HK-2 (cell line): Measurements from ENCODE around the gene EPB41L1.
"Not testable (repeated sequence)": the region's sequence is repeated elsewhere in the genome, so short reads cannot be mapped to it uniquely, and the experiment has no call there.

Experiments used
- DNase-seq: peaks from one replicate; pipeline ENCODE4 v3.0.0-alpha.2; 2018; ENCODE audit not compliant: unreplicated experiment

Gene EPB41L1

GRCh38 chr20:36126836-36127527 is 27.6 kb upstream of the EPB41L1 start:
- DNase-seq = no peak

GRCh38 chr20:36128463-36129159 is 25.9 kb upstream of the EPB41L1 start:
- peak; percentile 68 for DNase-seq

GRCh38 chr20:36129160-36129543 is 25.4 kb upstream of the EPB41L1 start:
- no peak for DNase-seq

GRCh38 chr20:36130390-36130789 is 24.1 kb upstream of the EPB41L1 start:
- no peak for DNase-seq

GRCh38 chr20:36132802-36133211 is 21.7 kb upstream of the EPB41L1 start:
- no peak for DNase-seq

- no peak for DNase-seq
Observed at GRCh38 chr20:36133821-36134220, 20.7 kb upstream of the EPB41L1 start.

- no peak for DNase-seq
Observed at GRCh38 chr20:36135159-36135558, 19.4 kb upstream of the EPB41L1 start.

- DNase-seq = no peak
Observed at GRCh38 chr20:36135821-36136220, 18.7 kb upstream of the EPB41L1 start.

- not testable (repeated sequence) for DNase-seq
Observed at GRCh38 chr20:36137313-36137712, 17.2 kb upstream of the EPB41L1 start.

- no peak for DNase-seq
Observed at GRCh38 chr20:36141310-36141709, 13.2 kb upstream of the EPB41L1 start.

GRCh38 chr20:36144336-36144735 is 10.2 kb upstream of the EPB41L1 start:
- DNase-seq = peak; percentile 44

GRCh38 chr20:36145877-36146707 is 8.4 kb upstream of the EPB41L1 start:
- DNase-seq = peak; percentile 49

- no peak for DNase-seq
Observed at GRCh38 chr20:36147690-36148089, 6.8 kb upstream of the EPB41L1 start.

- DNase-seq = no peak
Observed at GRCh38 chr20:36148439-36148838, 6.1 kb upstream of the EPB41L1 start.

GRCh38 chr20:36149012-36149411 is 5.5 kb upstream of the EPB41L1 start:
- no peak for DNase-seq

GRCh38 chr20:36149469-36149868 is 5.1 kb upstream of the EPB41L1 start:
- DNase-seq = no peak

GRCh38 chr20:36150489-36150846 is 4.1 kb upstream of the EPB41L1 start:
- no peak for DNase-seq

- DNase-seq = peak; percentile 20
Observed at GRCh38 chr20:36150847-36151539, 3.5 kb upstream of the EPB41L1 start.

GRCh38 chr20:36152261-36152660 is 2.3 kb upstream of the EPB41L1 start:
- DNase-seq = no peak

- DNase-seq = no peak
Observed at GRCh38 chr20:36153204-36153603, 1.3 kb upstream of the EPB41L1 start.

- peak; percentile 84 for DNase-seq
Observed at GRCh38 chr20:36153736-36154699, 522 bp upstream of the EPB41L1 start.
